HAP-1 (cell line): ENCODE data around the gene PROZ.
"Not testable (repeated sequence)": the region's sequence is repeated elsewhere in the genome, so short reads cannot be mapped to it uniquely, and the experiment has no call there.

ENCODE experiments used
- DNase-seq, 2 experiments: peaks; one replicate each; pipeline ENCODE4 v3.0.0-alpha.2; 2016 to 2020; ENCODE audit warnings: low spot score in 2 of 2
- H3K27me3 ChIP-seq: fragments of 250-450 bp; sonication (Bioruptor Pico); 2 replicates; pipeline ENCODE4 v1.5.1; 2020; ENCODE audit warnings: low read depth, mild to moderate bottlenecking, moderate library complexity
- H3K36me3 ChIP-seq: fragments of 250-450 bp; sonication (Bioruptor Pico); replicated peaks from 2 replicates; pipeline ENCODE4 v1.5.1; 2020; ENCODE audit warnings: mild to moderate bottlenecking
- H3K4me1 ChIP-seq: fragments of 250-450 bp; sonication (Bioruptor Pico); 2 replicates; pipeline ENCODE4 v1.5.1; 2020; ENCODE audit warnings: mild to moderate bottlenecking
- H3K4me3 ChIP-seq: fragments of 250-450 bp; sonication (Bioruptor Pico); 2 replicates; pipeline ENCODE4 v1.5.1; 2020; ENCODE audit warnings: mild to moderate bottlenecking, moderate library complexity
- H3K9me3 ChIP-seq: fragments of 250-450 bp; sonication (Bioruptor Pico); 2 replicates; pipeline ENCODE4 v1.5.1; 2020; ENCODE audit warnings: mild to moderate bottlenecking, moderate library complexity
- in situ Hi-C: fragments of 300-500 bp; cut with MboI; formaldehyde crosslinking; loops from 3 replicates; pipeline ENCODE4 v1.14.3; 2020; ENCODE audit warnings: low sequenced_read_pairs, inconsistent platforms, mixed read lengths

The PROZ gene

GRCh38 chr13:113161433-113161832 is 3.0 kb downstream of the PROZ start:
- Histone ChIP-seq H3K36me3 (no peaks in the 10 kb centered on the region), H3K4me3 (no peak overlapping the region), H3K27me3 (peaks cover 9% of the 10 kb centered on the region), H3K4me1 (no peaks in the 10 kb centered on the region), H3K9me3 (no peaks in the 10 kb centered on the region)
- in situ Hi-C loops = no loop called here
- no peak for DNase-seq

- H3K27me3 ChIP-seq, H3K4me1 ChIP-seq, in situ Hi-C loops, H3K9me3 ChIP-seq, H3K36me3 ChIP-seq, H3K4me3 ChIP-seq, DNase-seq: not testable (repeated sequence)
These were observed 3.5 kb downstream of the PROZ start for GRCh38 chr13:113161975-113162374.

- no peaks in the 10 kb centered on the region for H3K9me3 ChIP-seq
- DNase-seq = no peak
- no peak overlapping the region for H3K4me3 ChIP-seq
- H3K27me3 ChIP-seq = peaks cover 9% of the 10 kb centered on the region
- in situ Hi-C loops = no loop called here
- peaks cover 5% of the 10 kb centered on the region for H3K36me3 ChIP-seq
- no peaks in the 10 kb centered on the region for H3K4me1 ChIP-seq
These were observed 4.6 kb downstream of the PROZ start for GRCh38 chr13:113162783-113163685.

- in situ Hi-C loops = no loop called here
- Histone ChIP-seq H3K4me3 (no peak overlapping the region), H3K4me1 (no peaks in the 10 kb centered on the region), H3K9me3 (no peaks in the 10 kb centered on the region), H3K36me3 (peaks cover 9% of the 10 kb centered on the region), H3K27me3 (peaks cover 9% of the 10 kb centered on the region)
- no peak for DNase-seq
These were observed 6.0 kb downstream of the PROZ start for GRCh38 chr13:113164492-113164891.

GRCh38 chr13:113166266-113166665 is 7.8 kb downstream of the PROZ start:
- Histone ChIP-seq H3K36me3 (peaks cover 12% of the 10 kb centered on the region), H3K4me1 (no peaks in the 10 kb centered on the region), H3K9me3 (no peaks in the 10 kb centered on the region), H3K4me3 (no peak overlapping the region), H3K27me3 (peaks cover 9% of the 10 kb centered on the region)
- in situ Hi-C loops = no loop called here
- DNase-seq = no peak

- no peaks in the 10 kb centered on the region for H3K4me1 ChIP-seq
- H3K36me3 ChIP-seq = peaks cover 16% of the 10 kb centered on the region
- in situ Hi-C loops = no loop called here
- DNase-seq = no peak
- H3K4me3 ChIP-seq = no peak overlapping the region
- peaks cover 6% of the 10 kb centered on the region for H3K27me3 ChIP-seq
- no peaks in the 10 kb centered on the region for H3K9me3 ChIP-seq
These were observed 8.2 kb downstream of the PROZ start for GRCh38 chr13:113166681-113167080.

- Histone ChIP-seq H3K36me3 (peaks cover 20% of the 10 kb centered on the region), H3K27me3 (peaks cover 6% of the 10 kb centered on the region), H3K9me3 (no peaks in the 10 kb centered on the region), H3K4me3 (no peak overlapping the region), H3K4me1 (no peaks in the 10 kb centered on the region)
- DNase-seq = no peak
- in situ Hi-C loops = no loop called here
These were observed 8.7 kb downstream of the PROZ start for GRCh38 chr13:113167155-113167554.

- H3K4me3 ChIP-seq = no peak overlapping the region
- DNase-seq = no peak
- no peaks in the 10 kb centered on the region for H3K4me1 ChIP-seq
- peaks cover 6% of the 10 kb centered on the region for H3K27me3 ChIP-seq
- no peaks in the 10 kb centered on the region for H3K9me3 ChIP-seq
- H3K36me3 ChIP-seq = peaks cover 20% of the 10 kb centered on the region
- in situ Hi-C loops = no loop called here
These were observed 9.1 kb downstream of the PROZ start for GRCh38 chr13:113167575-113167974.

- in situ Hi-C loops = no loop called here
- Histone ChIP-seq H3K36me3 (peaks cover 26% of the 10 kb centered on the region), H3K4me1 (no peaks in the 10 kb centered on the region), H3K4me3 (no peak overlapping the region), H3K9me3 (no peaks in the 10 kb centered on the region), H3K27me3 (peaks cover 3% of the 10 kb centered on the region)
- DNase-seq = no peak
These were observed 9.8 kb downstream of the PROZ start for GRCh38 chr13:113168211-113168610.

- Histone ChIP-seq H3K4me1 (no peaks in the 10 kb centered on the region), H3K4me3 (no peak overlapping the region), H3K36me3 (peaks cover 35% of the 10 kb centered on the region), H3K27me3 (no peaks in the 10 kb centered on the region), H3K9me3 (no peaks in the 10 kb centered on the region)
- DNase-seq = no peak
- in situ Hi-C loops = no loop called here
These were observed 11.1 kb downstream of the PROZ start for GRCh38 chr13:113169277-113170272.

- peaks cover 44% of the 10 kb centered on the region for H3K36me3 ChIP-seq
- DNase-seq = no peak
- no peaks in the 10 kb centered on the region for H3K9me3 ChIP-seq
- in situ Hi-C loops = no loop called here
- no peak overlapping the region for H3K4me3 ChIP-seq
- H3K27me3 ChIP-seq = no peaks in the 10 kb centered on the region
- H3K4me1 ChIP-seq = no peaks in the 10 kb centered on the region
These were observed 12.1 kb downstream of the PROZ start for GRCh38 chr13:113170511-113170910.

GRCh38 chr13:113171250-113172125 is 13.0 kb downstream of the PROZ start:
- no peak for DNase-seq
- no peaks in the 10 kb centered on the region for H3K9me3 ChIP-seq
- no peak overlapping the region for H3K4me3 ChIP-seq
- no peaks in the 10 kb centered on the region for H3K4me1 ChIP-seq
- H3K27me3 ChIP-seq = no peaks in the 10 kb centered on the region
- H3K36me3 ChIP-seq = peaks cover 51% of the 10 kb centered on the region
- in situ Hi-C loops = no loop called here

- no peak for DNase-seq
- Histone ChIP-seq H3K4me1 (no peaks in the 10 kb centered on the region), H3K36me3 (peaks cover 59% of the 10 kb centered on the region), H3K4me3 (no peak overlapping the region), H3K9me3 (no peaks in the 10 kb centered on the region), H3K27me3 (no peaks in the 10 kb centered on the region)
- in situ Hi-C loops = no loop called here
These were observed 14.0 kb downstream of the PROZ start for GRCh38 chr13:113172419-113172926.
